Endodermal cell (in vitro differentiated cells): Measurements from ENCODE around the gene ANGPTL3. TPM values are rescaled to one million over a fixed set of nuclear protein-coding genes. Genes with fewer than 3 reads are reported as not detected.
"Not testable (repeated sequence)": the region's sequence is repeated elsewhere in the genome, so short reads cannot be mapped to it uniquely, and the experiment has no call there.

Experiments
- DNase-seq: peaks from one replicate; pipeline ENCODE4 v3.0.0-alpha.2; 2017
- H3K27ac ChIP-seq: 2 replicates; pipeline ENCODE4 v1.5.1; 2013; ENCODE audit warnings: mild to moderate bottlenecking, low read depth, low read length, moderate library complexity
- H3K27me3 ChIP-seq: 2 replicates; pipeline ENCODE4 v1.6.1; 2013; ENCODE audit warnings: mild to moderate bottlenecking, low read length, moderate library complexity; ENCODE audit not compliant: insufficient read depth, control insufficient read depth, poor library complexity, severe bottlenecking
- H3K36me3 ChIP-seq: 2 replicates; pipeline ENCODE4 v1.7.0; 2013; ENCODE audit warnings: mild to moderate bottlenecking, low read length, moderate library complexity; ENCODE audit not compliant: control insufficient read depth, insufficient read depth
- H3K4me1 ChIP-seq: one replicate; pipeline ENCODE4 v1.7.0; 2013; ENCODE audit warnings: low read length; ENCODE audit not compliant: control insufficient read depth, insufficient read depth
- H3K4me3 ChIP-seq: 2 replicates; pipeline ENCODE4 v1.5.1; 2013; ENCODE audit warnings: mild to moderate bottlenecking, low read length, moderate library complexity
- H3K9ac ChIP-seq: 2 replicates; pipeline ENCODE4 v1.6.1; 2013; ENCODE audit warnings: mild to moderate bottlenecking, low read length, moderate library complexity; ENCODE audit not compliant: poor library complexity, severe bottlenecking; ENCODE audit errors: extremely low read depth
- H3K9me3 ChIP-seq: 2 replicates; pipeline ENCODE4 v1.6.1; 2013; ENCODE audit warnings: mild to moderate bottlenecking, low read length, moderate library complexity; ENCODE audit not compliant: control insufficient read depth
- H3K27ac Mint-ChIP-seq: 2 replicates; pipeline ENCODE4 v1.8.0; 2020; ENCODE audit warnings: mixed read lengths
- H3K27me3 Mint-ChIP-seq: 2 replicates; pipeline ENCODE4 v1.8.0; 2021; ENCODE audit warnings: mild to moderate bottlenecking, mixed read lengths; ENCODE audit not compliant: insufficient read depth
- H3K36me3 Mint-ChIP-seq: 2 replicates; pipeline ENCODE4 v1.8.0; 2020; ENCODE audit warnings: low read depth, mixed read lengths
- H3K4me1 Mint-ChIP-seq: 2 replicates; pipeline ENCODE4 v1.8.0; 2020; ENCODE audit warnings: mixed read lengths
- H3K4me3 Mint-ChIP-seq: 2 replicates; pipeline ENCODE4 v1.8.0; 2020; ENCODE audit warnings: mild to moderate bottlenecking, moderate library complexity, mixed read lengths
- H3K9me3 Mint-ChIP-seq: 2 replicates; pipeline ENCODE4 v1.8.0; 2020; ENCODE audit warnings: mild to moderate bottlenecking, mixed read lengths
- CTCF ChIP-seq: fragments of 200-600 bp; sonication (generic); conservative IDR thresholded peaks from 2 replicates; pipeline ENCODE4 v1.5.0; 2021; ENCODE audit warnings: antibody characterized with exemption, mild to moderate bottlenecking
- WGBS, 2 experiments: methylation state at CpG; one replicate each; pipeline versions ENCODE4 v1.1.5 to v1.1.7; 2013; ENCODE audit warnings: missing lambda C conversion rate in 2 of 2, mixed read lengths in 1 of 2; ENCODE audit not compliant: insufficient coverage in 1 of 2, insufficient read length in 1 of 2; 5-methylcytosine and 5-hydroxymethylcytosine counted together
- total RNA-seq, 2 donors: library from RNA; stranded (reverse); fragmentation: NEBNext Ultra II Directional in 1 of 2; extraction: Animal tissue kit (Norgen Biotek cat#: 25700) in 1 of 2; gene quantifications; 2 replicates in 1 of 2; 3 replicates in 1 of 2; pipeline ENCODE4 v1.2.1, GENCODE V29; 2021

The ANGPTL3 gene
- total RNA-seq, 2 donors from 2014 or later, result not detected

DNA sequence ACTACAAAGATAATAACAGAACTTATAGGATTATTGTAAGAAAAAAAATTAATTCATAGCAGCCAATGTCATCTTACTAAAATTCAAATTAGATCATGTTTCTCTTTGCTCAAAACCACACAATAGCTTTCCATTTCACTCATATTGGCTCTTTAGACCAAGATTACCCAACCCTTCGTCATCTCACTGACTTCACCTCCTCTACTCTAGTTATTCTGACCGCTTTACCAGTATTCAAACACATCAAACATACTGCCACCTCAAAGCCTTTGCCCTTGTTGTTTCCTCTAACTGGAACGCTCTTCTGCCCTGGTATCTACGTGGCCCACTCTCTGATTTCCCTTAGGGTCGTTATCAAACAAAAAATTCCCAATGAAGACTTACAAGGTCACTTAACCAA is 1.7 kb downstream of the ANGPTL3 start:
- no peak for DNase-seq
- H3K4me3 Mint-ChIP-seq, result no peak overlapping the region
- peaks cover 5% of the 10 kb centered on the region for H3K36me3 Mint-ChIP-seq
- H3K9me3 Mint-ChIP-seq, result no peaks in the 10 kb centered on the region
- H3K4me1 Mint-ChIP-seq, result no peaks in the 10 kb centered on the region
- WGBS, 2 experiments, result 93 to 98% methylated on average over 4 to 5 of the region's 5 CpGs
- no peaks in the 10 kb centered on the region for H3K27me3 Mint-ChIP-seq
- Histone ChIP-seq H3K27ac (no peak overlapping the region), H3K4me3 (no peak overlapping the region), H3K9me3 (no peaks in the 10 kb centered on the region), H3K27me3 (no peaks in the 10 kb centered on the region), H3K4me1 (no peaks in the 10 kb centered on the region), H3K36me3 (peaks cover 6% of the 10 kb centered on the region), H3K9ac (no peak overlapping the region)
- no peak for TF ChIP-seq CTCF
- H3K27ac Mint-ChIP-seq, result no peak overlapping the region

DNA sequence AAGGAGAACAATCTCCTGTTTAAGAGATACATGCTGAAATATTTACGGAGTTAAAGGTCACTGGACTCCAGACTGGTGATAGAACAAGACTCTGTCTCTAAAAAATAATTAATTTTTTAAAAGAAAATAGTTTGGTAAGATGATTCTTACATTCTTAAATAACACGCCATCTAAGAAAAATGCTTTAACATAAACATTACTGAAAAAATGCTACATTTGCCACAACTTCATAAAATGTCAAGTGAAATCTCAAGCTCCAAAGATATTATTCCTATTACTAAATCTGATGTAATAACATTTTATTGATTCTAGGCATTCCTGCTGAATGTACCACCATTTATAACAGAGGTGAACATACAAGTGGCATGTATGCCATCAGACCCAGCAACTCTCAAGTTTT is 4.1 kb downstream of the ANGPTL3 start:
- Histone ChIP-seq H3K9me3 (no peaks in the 10 kb centered on the region), H3K36me3 (peaks cover 9% of the 10 kb centered on the region), H3K4me1 (no peaks in the 10 kb centered on the region), H3K27me3 (no peaks in the 10 kb centered on the region), H3K27ac (no peak overlapping the region), H3K4me3 (no peak overlapping the region), H3K9ac (no peak overlapping the region)
- no peaks in the 10 kb centered on the region for H3K4me1 Mint-ChIP-seq
- H3K4me3 Mint-ChIP-seq, result no peak overlapping the region
- no peak overlapping the region for H3K27ac Mint-ChIP-seq
- H3K9me3 Mint-ChIP-seq, result no peaks in the 10 kb centered on the region
- TF ChIP-seq CTCF, result no peak
- H3K36me3 Mint-ChIP-seq, result peaks cover 5% of the 10 kb centered on the region
- no peak for DNase-seq
- H3K27me3 Mint-ChIP-seq, result no peaks in the 10 kb centered on the region
- WGBS, 2 experiments, result 80 to 96% methylated on average over 1 to 2 of the region's 2 CpGs

GRCh38 chr1:62608905-62609304 is 11.6 kb downstream of the ANGPTL3 start:
- H3K27ac ChIP-seq, result no peak overlapping the region
- no peak for TF ChIP-seq CTCF
- H3K4me1 Mint-ChIP-seq, result peaks cover 11% of the 10 kb centered on the region
- no peaks in the 10 kb centered on the region for H3K27me3 ChIP-seq
- H3K9me3 Mint-ChIP-seq, result peaks cover 2% of the 10 kb centered on the region
- H3K27ac Mint-ChIP-seq, result no peak overlapping the region
- H3K36me3 ChIP-seq, result peaks cover 14% of the 10 kb centered on the region
- no peaks in the 10 kb centered on the region for H3K27me3 Mint-ChIP-seq
- peaks cover 18% of the 10 kb centered on the region for H3K36me3 Mint-ChIP-seq
- H3K4me1 ChIP-seq, result no peaks in the 10 kb centered on the region
- no peak overlapping the region for H3K9ac ChIP-seq
- H3K4me3 ChIP-seq, result no peak overlapping the region
- H3K4me3 Mint-ChIP-seq, result no peak overlapping the region
- no peak for DNase-seq
- H3K9me3 ChIP-seq, result peaks cover 3% of the 10 kb centered on the region

- not testable (repeated sequence) for H3K4me3 ChIP-seq, H3K27me3 ChIP-seq, H3K4me1 ChIP-seq, H3K9me3 Mint-ChIP-seq, H3K4me3 Mint-ChIP-seq, H3K27ac ChIP-seq, H3K9me3 ChIP-seq, H3K36me3 ChIP-seq, DNase-seq, H3K27me3 Mint-ChIP-seq, H3K9ac ChIP-seq, H3K27ac Mint-ChIP-seq
- peaks cover 18% of the 10 kb centered on the region for H3K36me3 Mint-ChIP-seq
- WGBS, 2 experiments, result 89% methylated on average over 1 of the region's 1 CpG; no CpG with 5 or more reads in 1 of the 2 experiments
- peaks cover 11% of the 10 kb centered on the region for H3K4me1 Mint-ChIP-seq
Measured at GRCh38 chr1:62610588-62610987, 13.3 kb downstream of the ANGPTL3 start.
